GM19193 (cell line): Measurements from ENCODE around the gene TRIM38.
A peak's percentile ranks its signal among the peaks of the same experiment; 100 is the strongest.

Experiments used
- POLR2A ChIP-seq: IDR thresholded peaks from 4 replicates; pipeline ENCODE4 v1.6.1; 2011; ENCODE audit not compliant: insufficient read depth, insufficient read length; ENCODE audit errors: extremely low read depth

The TRIM38 gene

DNA sequence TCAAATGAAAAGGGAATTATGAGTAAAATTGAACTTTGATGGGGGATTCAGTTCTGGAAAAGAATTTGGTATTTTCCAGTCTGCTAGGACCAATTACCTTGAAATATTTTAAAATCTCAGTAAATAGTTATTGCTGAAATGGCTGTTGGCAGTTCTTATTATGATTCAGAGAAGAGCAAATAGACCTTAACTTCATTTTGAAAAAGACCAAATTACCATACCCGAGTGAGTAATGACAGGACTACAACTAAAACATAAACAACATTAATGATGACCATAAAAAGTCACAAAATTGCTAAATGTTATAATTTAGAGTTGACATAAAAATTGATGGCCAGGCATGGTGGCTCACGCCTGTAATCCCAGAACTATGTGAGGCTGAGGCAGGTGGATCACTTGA lies 21.7 kb downstream of the TRIM38 start:
- no peak for TF ChIP-seq POLR2A

DNA sequence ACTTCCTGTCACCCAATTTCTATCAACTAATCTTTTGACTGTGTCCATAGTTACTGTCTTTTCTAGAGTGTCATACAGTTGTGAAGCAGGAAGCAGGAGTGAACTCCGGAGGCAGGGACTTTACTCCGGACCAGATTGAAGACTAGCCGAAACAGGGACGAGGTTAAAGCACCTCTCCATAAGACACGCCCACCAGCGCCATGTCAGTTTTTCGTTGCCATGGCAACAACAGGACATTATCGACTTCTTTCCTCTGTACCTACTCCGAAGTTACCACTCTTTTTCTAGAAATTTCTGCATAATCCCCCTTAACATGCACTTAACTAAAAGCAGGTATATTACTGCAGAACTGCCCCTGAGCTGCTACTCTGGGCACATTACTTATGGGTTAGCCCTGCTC lies 25.2 kb downstream of the TRIM38 start:
- TF ChIP-seq POLR2A = no peak

DNA sequence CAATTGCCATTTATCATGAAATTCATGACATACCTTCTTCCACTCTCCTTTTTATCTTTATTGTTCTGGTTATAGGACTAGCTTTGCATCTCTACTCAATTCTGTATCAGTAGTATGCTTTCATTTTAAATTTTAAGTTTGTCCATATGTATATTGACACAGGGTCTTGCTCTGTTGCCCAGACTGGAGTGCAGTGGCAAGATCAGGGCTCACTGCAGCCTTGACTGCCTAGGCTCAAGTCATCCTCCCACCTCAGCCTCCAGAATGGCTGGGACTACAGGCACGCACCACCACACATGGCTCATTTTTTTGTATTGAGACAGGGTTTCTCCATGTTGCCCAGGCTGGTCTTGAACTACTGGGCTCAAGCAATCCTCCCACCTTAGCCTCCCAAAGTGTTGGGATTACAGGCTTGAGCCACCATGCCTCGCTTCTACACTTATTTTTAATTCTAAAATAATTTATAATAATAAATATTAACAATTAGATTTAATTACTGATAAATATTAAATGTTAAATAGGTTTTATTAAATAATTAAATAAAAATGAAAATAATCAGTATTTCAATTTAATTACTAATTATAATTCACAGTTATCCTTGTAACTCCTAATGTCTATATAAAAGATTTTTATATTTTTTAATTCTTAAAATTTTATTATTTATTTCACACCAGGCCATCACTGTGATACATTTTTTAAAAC lies 27.7 kb downstream of the TRIM38 start:
- no peak for TF ChIP-seq POLR2A

DNA sequence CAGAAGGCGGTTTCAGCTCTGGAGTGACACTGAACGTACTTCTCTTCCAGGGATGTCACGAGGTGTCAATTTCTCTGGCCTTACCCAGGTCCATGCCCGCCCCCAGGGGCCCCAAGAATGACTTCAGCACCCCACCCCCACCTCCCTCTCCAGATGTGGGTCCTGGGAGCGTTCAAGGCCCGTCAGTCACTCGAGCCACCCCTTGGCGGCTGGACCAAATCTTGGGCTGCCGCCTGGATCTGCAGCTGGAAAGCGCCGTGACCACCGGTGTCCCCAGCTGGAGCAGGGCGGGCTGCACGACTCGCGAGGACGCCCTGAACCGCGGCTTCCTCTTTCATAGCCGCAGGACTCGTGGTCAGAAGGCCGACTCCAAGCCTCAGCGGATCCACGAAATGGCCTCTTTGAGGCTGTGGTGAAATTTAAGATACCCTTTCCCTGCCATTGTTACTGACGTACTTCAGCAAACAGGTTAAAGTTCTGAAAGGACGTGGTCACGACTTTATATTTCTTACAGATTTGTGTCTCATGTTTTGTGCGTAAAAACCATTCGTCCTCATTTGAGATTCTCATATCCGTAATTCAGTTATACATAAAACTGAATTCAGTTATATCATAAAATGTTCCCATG lies 29.3 kb downstream of the TRIM38 start:
- TF ChIP-seq POLR2A = no peak

DNA sequence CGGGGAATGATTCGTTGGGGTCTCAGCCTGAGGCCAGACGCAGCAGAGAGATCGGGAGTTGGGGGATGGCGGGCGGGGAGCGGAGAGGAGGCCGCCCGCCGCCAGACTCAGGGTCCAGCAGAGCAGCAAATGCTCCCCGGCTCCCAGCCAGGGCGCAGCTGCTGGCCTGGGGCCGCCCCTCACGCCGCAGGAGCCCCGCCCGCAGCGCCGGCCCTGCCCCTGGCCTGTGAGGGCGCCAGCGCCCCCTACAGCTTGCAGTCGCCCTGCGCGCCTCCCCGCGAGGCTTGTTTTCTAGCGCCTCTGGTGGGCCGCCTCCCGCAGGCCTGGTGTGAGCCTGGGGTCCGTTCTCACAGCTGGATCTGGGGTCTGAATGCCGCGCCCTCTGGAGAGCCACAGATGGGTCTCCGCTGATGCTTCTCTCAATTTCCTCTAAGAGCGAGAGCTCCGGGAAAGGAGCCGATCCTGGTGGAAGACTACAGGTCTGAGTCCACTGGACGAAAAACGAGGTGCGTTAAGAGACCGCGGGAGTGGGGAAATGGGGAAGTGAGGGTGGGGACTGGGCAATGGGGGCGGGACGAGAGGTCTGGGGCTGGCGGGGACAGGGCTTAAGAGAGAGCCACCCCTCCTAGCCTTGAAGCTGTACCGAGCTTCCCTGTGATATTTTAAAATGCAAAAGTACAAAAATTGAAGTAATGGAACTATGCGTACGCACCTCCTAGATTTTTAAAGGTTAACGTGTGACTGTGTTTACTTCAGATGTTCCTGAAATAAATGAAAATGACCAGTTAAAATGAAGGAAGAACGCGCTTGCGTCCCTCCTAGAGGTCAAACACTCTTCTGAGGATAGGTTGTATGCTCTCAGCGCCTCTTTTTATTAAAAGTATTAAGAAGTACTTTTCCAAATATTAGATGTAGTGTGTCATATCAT lies 30.1 kb downstream of the TRIM38 start:
- peak; percentile 90 for TF ChIP-seq POLR2A

DNA sequence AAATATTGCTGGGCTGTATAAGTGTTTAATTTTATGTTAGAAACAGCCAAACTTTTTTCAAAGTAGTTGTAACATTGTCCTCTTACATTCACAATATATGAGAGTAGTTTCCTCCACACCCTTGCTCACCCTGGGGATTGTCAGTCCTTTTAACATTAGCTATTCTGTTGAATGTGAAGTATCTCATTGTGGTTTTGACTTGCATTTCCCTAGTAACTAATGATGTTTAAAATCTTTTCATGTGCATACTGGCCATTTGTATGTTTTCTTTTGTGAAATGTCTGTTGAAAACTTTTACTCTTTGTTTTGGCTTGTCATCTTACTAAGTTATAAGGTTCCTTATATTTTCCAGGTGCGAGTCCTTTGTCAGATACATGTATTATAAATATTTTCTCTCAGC lies 32.9 kb downstream of the TRIM38 start:
- TF ChIP-seq POLR2A = no peak

DNA sequence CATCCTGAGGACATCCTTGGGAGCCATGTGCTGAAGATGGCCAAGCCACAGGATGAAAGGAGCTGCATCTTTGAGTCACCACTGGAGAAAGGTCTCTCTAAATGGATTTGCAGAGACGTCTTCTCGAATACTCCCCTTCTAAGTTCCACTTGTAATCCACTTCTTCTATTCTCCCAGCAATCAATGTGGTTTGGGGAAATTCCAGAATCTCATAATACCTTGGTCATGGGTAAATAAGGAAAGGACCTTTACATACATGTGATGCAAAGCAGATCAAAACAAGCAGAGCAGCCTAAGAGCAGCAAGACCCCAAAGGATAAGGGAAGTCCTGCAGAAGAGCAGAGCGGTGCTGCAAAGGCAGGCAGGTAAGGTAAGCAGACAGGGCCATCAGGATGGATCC lies 35.3 kb downstream of the TRIM38 start:
- TF ChIP-seq POLR2A = no peak

DNA sequence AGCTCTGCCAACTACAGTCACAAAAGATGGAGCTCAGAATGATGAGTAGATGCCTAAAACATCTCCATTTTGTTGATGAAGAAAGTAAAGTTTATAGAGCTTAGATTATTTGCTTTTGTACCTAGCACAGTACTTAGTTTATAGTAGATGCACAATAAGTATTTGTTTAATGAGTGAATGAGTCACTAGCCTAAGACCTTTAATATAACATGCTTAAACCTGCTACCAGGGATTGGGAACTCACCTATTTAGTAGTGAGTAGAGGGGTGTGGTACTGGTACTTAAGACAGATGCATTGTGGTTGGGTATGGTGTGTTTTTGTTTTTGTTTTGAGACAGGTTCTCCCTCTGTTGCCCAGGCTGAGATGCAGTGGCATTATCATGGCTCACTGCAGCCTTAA lies 35.8 kb downstream of the TRIM38 start:
- TF ChIP-seq POLR2A = no peak

DNA sequence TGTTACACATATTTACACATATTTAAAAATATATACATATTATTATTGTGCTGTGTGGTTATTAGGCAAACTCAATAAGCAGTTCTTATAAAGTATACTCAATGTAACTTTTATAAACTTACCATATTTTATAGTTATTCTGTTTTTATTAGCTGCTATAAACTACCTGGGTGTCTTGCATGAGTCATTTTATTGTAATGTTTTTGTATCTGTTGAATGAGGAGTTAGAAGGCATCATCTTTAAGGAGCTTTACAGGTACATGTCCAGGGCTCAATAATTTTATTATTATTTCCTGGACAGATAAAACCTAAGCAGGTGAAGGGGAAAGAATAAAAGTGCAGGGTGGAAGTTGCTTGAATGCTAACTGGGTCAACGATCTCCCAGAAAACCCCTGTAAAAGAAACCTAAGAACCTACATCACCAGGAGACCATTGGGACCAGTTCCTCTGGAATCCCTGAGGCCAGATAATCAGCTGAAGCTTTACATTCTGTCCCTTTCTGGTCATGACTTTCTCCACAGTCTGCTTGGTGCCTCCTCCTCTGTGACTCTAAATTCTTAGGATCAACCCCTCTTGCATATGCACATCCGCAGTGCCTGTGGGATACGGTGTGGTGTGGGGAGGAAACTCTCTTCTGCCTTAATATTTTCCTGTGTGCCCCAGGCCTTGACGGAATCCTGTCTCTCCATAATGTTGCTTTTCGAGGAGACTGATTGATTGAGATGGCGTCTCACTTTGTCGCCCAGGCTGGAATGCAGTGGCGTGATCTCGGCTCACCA lies 38.0 kb downstream of the TRIM38 start:
- TF ChIP-seq POLR2A = no peak

DNA sequence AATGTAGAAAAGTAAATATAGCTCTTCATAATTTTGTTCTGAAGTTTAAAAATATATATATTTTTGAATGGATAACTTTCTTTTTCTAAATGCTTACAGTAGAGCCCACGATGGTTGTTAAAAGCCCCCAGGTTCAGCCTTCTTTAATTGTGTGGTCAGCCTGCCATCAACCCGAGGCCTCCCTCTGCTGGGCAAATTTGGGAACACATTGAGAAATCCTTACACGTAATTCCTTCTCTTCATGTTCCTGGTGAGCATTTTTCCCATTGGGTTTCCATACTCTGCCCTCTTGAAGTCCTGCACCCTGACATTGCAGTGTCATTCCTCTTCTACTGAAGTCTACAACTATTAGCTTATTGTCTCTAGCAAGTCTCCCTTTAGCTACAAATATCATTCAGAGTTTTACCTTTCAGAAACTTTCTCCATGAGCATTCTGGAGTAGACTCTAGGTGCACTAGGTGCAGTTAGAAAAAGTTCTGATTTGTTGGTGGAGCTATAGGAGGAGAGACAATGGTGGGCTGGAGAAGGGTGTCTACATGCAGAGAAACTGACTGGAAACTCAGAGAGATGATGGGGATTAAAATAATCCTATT lies 40.6 kb downstream of the TRIM38 start:
- TF ChIP-seq POLR2A = no peak

DNA sequence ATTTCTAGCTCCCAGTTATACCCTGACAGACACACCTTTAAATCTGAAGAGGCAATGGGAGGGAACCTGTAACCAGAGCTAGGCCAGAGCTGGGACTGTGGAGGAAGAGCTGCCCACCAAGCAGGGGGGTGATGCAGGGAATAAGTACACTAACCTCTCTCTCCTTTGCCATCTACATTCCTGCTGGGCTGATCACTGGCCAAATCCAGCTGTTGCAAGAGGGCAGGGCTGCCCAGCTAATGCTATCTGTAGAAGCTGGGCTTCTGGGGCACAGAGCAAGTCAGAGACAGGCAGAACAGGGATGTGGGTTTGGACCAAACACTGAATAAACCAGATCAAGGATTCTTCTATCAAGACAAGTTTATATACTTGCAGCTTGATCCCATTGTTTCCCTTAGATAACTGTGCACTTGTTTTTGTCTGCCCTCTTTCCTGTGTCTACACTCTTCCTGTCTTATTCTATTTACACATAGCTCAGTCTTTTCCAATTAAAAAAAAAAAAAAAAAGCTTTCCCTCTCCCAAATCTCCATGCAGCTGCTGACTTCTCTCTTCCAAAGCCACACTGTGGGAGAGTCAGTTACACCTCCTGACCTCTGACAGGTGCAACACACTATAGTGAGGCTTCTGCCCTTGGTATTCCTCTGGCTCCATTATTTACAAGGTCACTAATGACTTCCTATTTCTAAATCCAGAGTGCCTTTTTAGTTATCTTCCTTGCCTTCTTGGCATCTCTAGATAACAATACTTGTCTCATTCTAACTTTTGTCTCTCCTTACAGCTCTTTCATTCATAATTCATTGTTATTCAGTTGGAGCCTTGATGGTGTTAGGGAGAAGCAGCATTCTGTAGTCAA lies 43.7 kb downstream of the TRIM38 start:
- TF ChIP-seq POLR2A = no peak

DNA sequence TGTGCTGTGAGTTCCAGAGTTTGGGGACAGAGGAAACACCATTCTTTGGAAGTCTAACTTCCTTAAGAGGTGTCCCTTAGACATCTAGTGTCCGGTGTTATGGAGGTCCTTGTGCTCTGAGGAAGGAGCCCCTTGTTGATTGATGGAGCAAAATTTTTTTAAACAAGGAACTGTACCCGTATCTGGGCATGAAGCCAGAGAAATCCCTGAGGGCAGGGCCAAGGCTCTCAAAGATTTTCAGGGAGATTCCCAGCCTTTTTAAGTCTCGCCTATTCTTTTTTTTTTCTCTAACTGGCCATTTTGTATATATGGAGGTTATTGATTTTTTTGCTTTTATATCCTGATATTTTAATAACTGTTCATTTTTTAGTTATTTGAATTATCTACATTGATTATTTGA lies 45.9 kb downstream of the TRIM38 start:
- TF ChIP-seq POLR2A = no peak

DNA sequence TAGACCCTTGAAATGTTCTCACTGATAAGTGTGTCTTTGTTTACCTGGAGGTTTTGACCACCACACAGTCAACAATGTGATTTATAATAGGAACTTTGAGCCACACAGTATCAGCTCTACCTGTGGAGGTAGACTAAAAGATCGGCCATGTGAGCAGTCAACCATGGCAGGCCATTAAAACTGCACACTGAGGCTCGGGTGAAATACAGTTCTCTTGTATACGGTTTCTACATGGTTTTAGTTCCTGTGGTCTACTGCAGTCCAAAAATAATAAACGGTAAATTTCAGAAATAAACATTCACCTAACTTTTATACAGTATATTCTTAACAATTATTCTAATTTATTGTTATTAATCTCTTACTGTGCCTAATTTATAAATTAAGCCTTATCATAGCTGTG lies 47.2 kb downstream of the TRIM38 start:
- no peak for TF ChIP-seq POLR2A

DNA sequence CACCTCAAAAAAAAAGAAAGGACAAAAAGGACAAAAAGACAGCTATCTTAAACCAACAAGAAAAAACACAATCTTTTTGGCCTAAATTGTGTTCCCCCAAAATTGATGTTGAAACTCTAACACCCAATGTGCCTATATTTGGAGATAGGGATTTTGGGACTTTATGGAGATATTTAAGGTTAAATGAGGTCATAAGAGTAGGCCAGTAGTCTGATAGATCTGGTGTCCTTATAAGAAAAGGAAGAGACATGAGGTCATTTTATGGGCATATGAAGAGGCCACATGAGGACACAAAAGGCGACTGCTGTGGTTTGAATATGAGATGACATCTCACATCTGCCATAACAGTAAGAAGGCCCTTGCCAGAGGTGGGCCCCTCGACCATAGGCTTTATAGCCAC lies 49.5 kb downstream of the TRIM38 start:
- no peak for TF ChIP-seq POLR2A
